Mesothelial cell of epicardium (in vitro differentiated cells): ENCODE measurements around the gene PRRG3. TPM values are rescaled to one million over a fixed set of nuclear protein-coding genes. Genes with fewer than 3 reads are reported as not detected.

ENCODE experiments used
- DNase-seq, 2 experiments: peaks; one replicate each; pipeline ENCODE4 v3.0.0; 2021; ENCODE audit warnings: low spot score in 2 of 2; ENCODE audit not compliant: unreplicated experiment in 2 of 2
- H3K27ac Mint-ChIP-seq: 2 replicates; pipeline ENCODE4 v1.8.0; 2021; ENCODE audit warnings: mixed read lengths
- H3K27me3 Mint-ChIP-seq: 2 replicates; pipeline ENCODE4 v1.8.0; 2021; ENCODE audit warnings: low read depth, mixed read lengths
- H3K36me3 Mint-ChIP-seq: 2 replicates; pipeline ENCODE4 v1.8.0; 2021; ENCODE audit warnings: mixed read lengths
- H3K4me1 Mint-ChIP-seq: 2 replicates; pipeline ENCODE4 v1.8.0; 2021; ENCODE audit warnings: mixed read lengths
- H3K4me3 Mint-ChIP-seq: 2 replicates; pipeline ENCODE4 v1.8.0; 2021; ENCODE audit warnings: mild to moderate bottlenecking, moderate library complexity, mixed read lengths
- H3K9me3 Mint-ChIP-seq: 2 replicates; pipeline ENCODE4 v1.8.0; 2021; ENCODE audit warnings: mixed read lengths
- total RNA-seq: library from RNA; stranded (reverse); gene quantifications from 3 replicates; pipeline ENCODE4 v1.2.1, GENCODE V29; 2021
- TF ChIP-seq, protein P1 (sequence below): fragments of 200-600 bp; sonication (generic); IDR thresholded peaks from one replicate; pipeline ENCODE4 v1.5.0; 2021; ENCODE audit warnings: antibody characterized with exemption; ENCODE audit not compliant: unreplicated experiment

The PRRG3 gene
- total RNA-seq, 1 donor from 2014 or later = 2.5 TPM

DNA sequence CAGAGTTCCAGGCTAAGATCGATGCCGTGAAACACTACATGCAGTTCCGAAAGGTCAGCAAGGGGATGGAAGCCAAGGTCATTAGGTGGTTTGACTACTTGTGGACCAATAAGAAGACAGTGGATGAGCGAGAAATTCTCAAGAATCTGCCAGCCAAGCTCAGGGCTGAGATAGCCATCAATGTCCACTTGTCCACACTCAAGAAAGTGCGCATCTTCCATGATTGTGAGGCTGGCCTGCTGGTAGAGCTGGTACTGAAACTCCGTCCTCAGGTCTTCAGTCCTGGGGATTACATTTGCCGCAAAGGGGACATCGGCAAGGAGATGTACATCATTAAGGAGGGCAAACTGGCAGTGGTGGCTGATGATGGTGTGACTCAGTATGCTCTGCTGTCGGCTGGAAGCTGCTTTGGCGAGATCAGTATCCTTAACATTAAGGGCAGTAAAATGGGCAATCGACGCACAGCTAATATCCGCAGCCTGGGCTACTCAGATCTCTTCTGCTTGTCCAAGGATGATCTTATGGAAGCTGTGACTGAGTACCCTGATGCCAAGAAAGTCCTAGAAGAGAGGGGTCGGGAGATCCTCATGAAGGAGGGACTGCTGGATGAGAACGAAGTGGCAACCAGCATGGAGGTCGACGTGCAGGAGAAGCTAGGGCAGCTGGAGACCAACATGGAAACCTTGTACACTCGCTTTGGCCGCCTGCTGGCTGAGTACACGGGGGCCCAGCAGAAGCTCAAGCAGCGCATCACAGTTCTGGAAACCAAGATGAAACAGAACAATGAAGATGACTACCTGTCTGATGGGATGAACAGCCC lies 48.6 kb downstream of the PRRG3 start:
- DNase-seq = no peak
- Mint-ChIP-seq H3K27ac (no peak overlapping the region), H3K4me3 (no peak overlapping the region), H3K36me3 (no peaks in the 10 kb centered on the region), H3K27me3 (peaks cover 2% of the 10 kb centered on the region), H3K4me1 (no peaks in the 10 kb centered on the region), H3K9me3 (peaks cover 37% of the 10 kb centered on the region)
- TF ChIP-seq, protein P1, sequence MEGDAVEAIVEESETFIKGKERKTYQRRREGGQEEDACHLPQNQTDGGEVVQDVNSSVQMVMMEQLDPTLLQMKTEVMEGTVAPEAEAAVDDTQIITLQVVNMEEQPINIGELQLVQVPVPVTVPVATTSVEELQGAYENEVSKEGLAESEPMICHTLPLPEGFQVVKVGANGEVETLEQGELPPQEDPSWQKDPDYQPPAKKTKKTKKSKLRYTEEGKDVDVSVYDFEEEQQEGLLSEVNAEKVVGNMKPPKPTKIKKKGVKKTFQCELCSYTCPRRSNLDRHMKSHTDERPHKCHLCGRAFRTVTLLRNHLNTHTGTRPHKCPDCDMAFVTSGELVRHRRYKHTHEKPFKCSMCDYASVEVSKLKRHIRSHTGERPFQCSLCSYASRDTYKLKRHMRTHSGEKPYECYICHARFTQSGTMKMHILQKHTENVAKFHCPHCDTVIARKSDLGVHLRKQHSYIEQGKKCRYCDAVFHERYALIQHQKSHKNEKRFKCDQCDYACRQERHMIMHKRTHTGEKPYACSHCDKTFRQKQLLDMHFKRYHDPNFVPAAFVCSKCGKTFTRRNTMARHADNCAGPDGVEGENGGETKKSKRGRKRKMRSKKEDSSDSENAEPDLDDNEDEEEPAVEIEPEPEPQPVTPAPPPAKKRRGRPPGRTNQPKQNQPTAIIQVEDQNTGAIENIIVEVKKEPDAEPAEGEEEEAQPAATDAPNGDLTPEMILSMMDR = no peak

DNA sequence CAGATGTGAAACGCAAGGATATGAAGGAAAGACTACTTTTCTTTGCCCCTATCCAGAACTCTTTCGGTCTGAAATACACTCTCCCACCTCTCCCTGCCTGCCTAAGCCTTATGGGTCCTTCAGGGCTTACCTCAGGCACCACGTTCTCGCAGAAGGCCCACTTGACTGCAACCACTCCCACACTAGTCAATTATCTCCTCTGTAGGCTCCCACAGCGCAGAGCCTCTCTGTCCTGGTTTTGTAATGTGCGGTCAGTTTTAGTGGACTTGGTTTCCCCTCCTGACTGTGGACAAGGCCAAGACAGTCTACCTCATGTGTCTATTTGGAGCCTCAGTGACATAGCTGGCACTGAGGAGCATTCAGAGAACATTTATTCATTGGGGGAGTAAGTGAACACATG lies 50.4 kb downstream of the PRRG3 start:
- no peak for DNase-seq
- Mint-ChIP-seq H3K9me3 (peaks cover 34% of the 10 kb centered on the region), H3K27ac (no peak overlapping the region), H3K27me3 (peaks cover 2% of the 10 kb centered on the region), H3K4me3 (no peak overlapping the region), H3K36me3 (no peaks in the 10 kb centered on the region), H3K4me1 (peaks cover 9% of the 10 kb centered on the region)
- TF ChIP-seq, protein P1 = no peak

GRCh38 chrX:151746502-151746901 lies 51.2 kb downstream of the PRRG3 start:
- no peak for DNase-seq
- Mint-ChIP-seq H3K4me3 (no peak overlapping the region), H3K4me1 (peaks cover 9% of the 10 kb centered on the region), H3K9me3 (peaks cover 33% of the 10 kb centered on the region), H3K27ac (no peak overlapping the region), H3K36me3 (no peaks in the 10 kb centered on the region), H3K27me3 (peaks cover 2% of the 10 kb centered on the region)
- TF ChIP-seq, protein P1 = no peak

DNA sequence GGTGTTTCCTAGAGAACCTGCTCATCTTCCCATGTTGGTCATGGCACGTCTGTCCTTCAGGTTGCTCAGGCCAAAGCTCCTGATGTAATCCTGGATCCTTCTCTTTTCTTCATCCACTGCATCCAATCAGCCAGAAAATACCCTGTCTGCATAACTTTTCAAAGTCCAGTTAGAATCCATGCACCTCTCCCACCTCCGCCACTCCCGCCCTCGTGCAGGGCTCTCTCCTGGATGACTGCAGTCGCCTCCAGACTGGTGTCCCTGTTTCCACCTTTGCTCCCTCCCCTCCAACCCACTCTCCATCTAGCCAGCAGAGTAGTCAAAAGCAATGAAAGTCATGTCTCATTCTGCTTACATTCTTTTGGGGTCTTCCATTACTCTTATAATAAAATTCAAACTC lies 55.3 kb downstream of the PRRG3 start:
- peaks cover 2% of the 10 kb centered on the region for H3K27me3 Mint-ChIP-seq
- no peaks in the 10 kb centered on the region for H3K36me3 Mint-ChIP-seq
- TF ChIP-seq, protein P1 = no peak
- H3K4me3 Mint-ChIP-seq = no peak overlapping the region
- peaks cover 26% of the 10 kb centered on the region for H3K4me1 Mint-ChIP-seq
- DNase-seq = no peak
- H3K27ac Mint-ChIP-seq = no peak overlapping the region
- H3K9me3 Mint-ChIP-seq = peaks cover 24% of the 10 kb centered on the region

- H3K27me3 Mint-ChIP-seq = peaks cover 5% of the 10 kb centered on the region
- peaks cover 17% of the 10 kb centered on the region for H3K9me3 Mint-ChIP-seq
- no peak overlapping the region for H3K4me3 Mint-ChIP-seq
Observed at GRCh38 chrX:151752847-151753246, 57.6 kb downstream of the PRRG3 start.

More at GRCh38 chrX:151752847-151753246, 57.6 kb downstream of the PRRG3 start:
- TF ChIP-seq, protein P1 = no peak
- DNase-seq = no peak
- Mint-ChIP-seq H3K4me1 (peaks cover 26% of the 10 kb centered on the region), H3K27ac (no peak overlapping the region), H3K36me3 (no peaks in the 10 kb centered on the region)
